Vagina (tissue), 2 donors: Measurements from ENCODE around the gene KCTD1. TPM values are rescaled to one million over a fixed set of nuclear protein-coding genes. Genes with fewer than 3 reads are reported as not detected.

Experiments used
- DNase-seq, 2 donors: peaks; one replicate each; pipeline ENCODE4 v3.0.0-alpha.2; 2017; ENCODE audit errors: extremely low spot score in 2 of 2
- H3K27ac ChIP-seq: fragments of 200-600 bp; sonication (generic); one replicate; pipeline ENCODE4 v1.5.1; 2019
- H3K27me3 ChIP-seq: fragments of 200-600 bp; sonication (generic); one replicate; pipeline ENCODE4 v1.5.1; 2019
- H3K36me3 ChIP-seq, 2 donors: fragments of 200-600 bp; sonication (generic); one replicate each; pipeline ENCODE4 v1.5.1; 2017 to 2019
- H3K4me1 ChIP-seq: fragments of 200-600 bp; sonication (generic); one replicate; pipeline ENCODE4 v1.5.1; 2019
- H3K4me3 ChIP-seq, 2 donors: fragments of 200-600 bp; sonication (generic); 1 replicate in 1 of 2; 2 replicates in 1 of 2; pipeline ENCODE4 v1.5.1; 2016 to 2019
- H3K9me3 ChIP-seq: fragments of 200-600 bp; sonication (generic); one replicate; pipeline ENCODE4 v1.5.1; 2019
- CTCF ChIP-seq, 3 experiments: fragments of 450-650 bp in 2 of 3; fragments of 200-600 bp in 1 of 3; sonication (generic) in 1 of 3; IDR thresholded peaks; one replicate each; pipeline ENCODE4 v1.5.1; 2017 to 2019; ENCODE audit warnings: antibody characterized with exemption in 3 of 3, mild to moderate bottlenecking in 2 of 3, moderate library complexity in 2 of 3
- POLR2A ChIP-seq, 2 donors: fragments of 450-650 bp; IDR thresholded peaks; one replicate each; pipeline ENCODE4 v1.6.1; 2017; ENCODE audit warnings: antibody characterized with exemption in 2 of 2, mild to moderate bottlenecking in 2 of 2, moderate library complexity in 2 of 2
- POLR2AphosphoS5 ChIP-seq, 2 donors: sonication (generic); formaldehyde crosslinking; IDR thresholded peaks; one replicate each; pipeline ENCODE4 v1.9.0; 2017; ENCODE audit warnings: antibody characterized with exemption in 2 of 2, mild to moderate bottlenecking in 2 of 2, low read depth in 1 of 2; ENCODE audit not compliant: insufficient read depth in 1 of 2
- intact Hi-C: fragments of 100-400 bp; cut with DNase I; formaldehyde crosslinking; loops from one replicate; pipeline ENCODE4 v1.15.1; 2023
- total RNA-seq: library from RNA; depleted of rRNA; stranded (reverse); fragments of >200 nt; gene quantifications from one replicate; pipeline ENCODE4 v1.2.3, GENCODE V29; 2016

The KCTD1 gene
- total RNA-seq, 1 donor from 2014 or later: 46.9 TPM

GRCh38 chr18:26511339-26512071 lies 36.8 kb downstream of the KCTD1 start:
- TF ChIP-seq POLR2A (IDR thresholded peaks at IDR 0.05) (no peak), CTCF (IDR thresholded peaks at IDR 0.05) (no peak), POLR2AphosphoS5 (IDR thresholded peaks at IDR 0.05; ENCODE audit: insufficient read depth in 1 of 2, low read depth in 1 of 2) (no peak)
- no peak overlapping the region for H3K4me3 ChIP-seq
- intact Hi-C loops: no loop called here

GRCh38 chr18:26510337-26510736 lies 38.0 kb downstream of the KCTD1 start:
- TF ChIP-seq CTCF (IDR thresholded peaks at IDR 0.05): no peak
- TF ChIP-seq POLR2A (IDR thresholded peaks at IDR 0.05): no peak
- no peak for TF ChIP-seq POLR2AphosphoS5 (IDR thresholded peaks at IDR 0.05; ENCODE audit: insufficient read depth in 1 of 2, low read depth in 1 of 2)
- Histone ChIP-seq H3K4me1 (peaks cover 26% of the 10 kb centered on the region), H3K36me3 (no peaks in the 10 kb centered on the region), H3K27me3 (no peaks in the 10 kb centered on the region), H3K4me3 (no peak overlapping the region), H3K9me3 (no peaks in the 10 kb centered on the region), H3K27ac (no peak overlapping the region)
- no peak for DNase-seq
- intact Hi-C loops: no loop called here

More at GRCh38 chr18:26511339-26512071, 36.8 kb downstream of the KCTD1 start:
- Histone ChIP-seq H3K9me3 (no peaks in the 10 kb centered on the region), H3K36me3 (no peaks in the 10 kb centered on the region), H3K27ac (no peak overlapping the region), H3K4me1 (peaks cover 26% of the 10 kb centered on the region), H3K27me3 (no peaks in the 10 kb centered on the region)
- DNase-seq: peak in 1 of 2 donors; percentile 5

GRCh38 chr18:26506012-26506411 lies 42.3 kb downstream of the KCTD1 start:
- intact Hi-C loops: no loop called here
- H3K4me1 ChIP-seq: peaks cover under 1% of the 10 kb centered on the region
- TF ChIP-seq POLR2AphosphoS5 (IDR thresholded peaks at IDR 0.05; ENCODE audit: insufficient read depth in 1 of 2, low read depth in 1 of 2): no peak
- no peak for TF ChIP-seq CTCF (IDR thresholded peaks at IDR 0.05)
- TF ChIP-seq POLR2A (IDR thresholded peaks at IDR 0.05): no peak
- no peaks in the 10 kb centered on the region for H3K27me3 ChIP-seq
- no peaks in the 10 kb centered on the region for H3K36me3 ChIP-seq
- H3K27ac ChIP-seq: no peak overlapping the region
- no peak for DNase-seq
- no peaks in the 10 kb centered on the region for H3K9me3 ChIP-seq
- H3K4me3 ChIP-seq: no peak overlapping the region

- TF ChIP-seq POLR2AphosphoS5 (IDR thresholded peaks at IDR 0.05; ENCODE audit: insufficient read depth in 1 of 2, low read depth in 1 of 2) (no peak), POLR2A (IDR thresholded peaks at IDR 0.05) (no peak), CTCF (IDR thresholded peaks at IDR 0.05) (no peak)
- Histone ChIP-seq H3K36me3 (peaks cover 0 to 2% of the 10 kb centered on the region in 2 donors), H3K27ac (no peak overlapping the region), H3K4me1 (no peaks in the 10 kb centered on the region), H3K9me3 (no peaks in the 10 kb centered on the region), H3K27me3 (no peaks in the 10 kb centered on the region), H3K4me3 (no peak overlapping the region)
- no peak for DNase-seq
- intact Hi-C loops: no loop called here
Observed at GRCh38 chr18:26504831-26505230, 43.5 kb downstream of the KCTD1 start.

- H3K27ac ChIP-seq: no peak overlapping the region
- no peak for DNase-seq
Observed at GRCh38 chr18:26503382-26503781, 45.0 kb downstream of the KCTD1 start.

More at GRCh38 chr18:26503382-26503781, 45.0 kb downstream of the KCTD1 start:
- Histone ChIP-seq H3K9me3 (no peaks in the 10 kb centered on the region), H3K36me3 (peaks cover 0 to 5% of the 10 kb centered on the region in 2 donors), H3K27me3 (no peaks in the 10 kb centered on the region), H3K4me1 (no peaks in the 10 kb centered on the region), H3K4me3 (no peak overlapping the region)
- TF ChIP-seq POLR2A (IDR thresholded peaks at IDR 0.05): no peak
- intact Hi-C loops: no loop called here
